ENCODE results near the gene PACSIN2.

Gene PACSIN2

GRCh38 chr22:42883970-42884369 lies 131.0 kb downstream of the PACSIN2 start:
- DNase-seq (ENCODE audit: low read depth in 2 of 2), result no peak

- DNase-seq (ENCODE audit: low read depth in 2 of 2), result no peak
Observed at GRCh38 chr22:42883121-42883520, 131.8 kb downstream of the PACSIN2 start.

GRCh38 chr22:42881982-42882656 lies 132.8 kb downstream of the PACSIN2 start:
- no peak for DNase-seq (ENCODE audit: low read depth in 2 of 2)

GRCh38 chr22:42881298-42881697 lies 133.7 kb downstream of the PACSIN2 start:
- DNase-seq (ENCODE audit: low read depth in 2 of 2), result no peak

GRCh38 chr22:42880815-42881214 lies 134.1 kb downstream of the PACSIN2 start:
- DNase-seq (ENCODE audit: low read depth in 2 of 2), result no peak

- DNase-seq (ENCODE audit: low read depth in 2 of 2), result no peak
Observed at GRCh38 chr22:42879371-42880021, 135.5 kb downstream of the PACSIN2 start.

- DNase-seq (ENCODE audit: low read depth in 2 of 2), result no peak
Observed at GRCh38 chr22:42878561-42879305, 136.2 kb downstream of the PACSIN2 start.

- no peak for DNase-seq (ENCODE audit: low read depth in 2 of 2)
Observed at GRCh38 chr22:42877597-42878340, 137.2 kb downstream of the PACSIN2 start.

GRCh38 chr22:42877158-42877557 lies 137.8 kb downstream of the PACSIN2 start:
- DNase-seq (ENCODE audit: low read depth in 2 of 2), result no peak

GRCh38 chr22:42876041-42876440 lies 138.9 kb downstream of the PACSIN2 start:
- no peak for DNase-seq (ENCODE audit: low read depth in 2 of 2)

- DNase-seq (ENCODE audit: low read depth in 2 of 2), result no peak
Observed at GRCh38 chr22:42874010-42874409, 140.9 kb downstream of the PACSIN2 start.

- DNase-seq (ENCODE audit: low read depth in 2 of 2), result no peak
Observed at GRCh38 chr22:42873356-42873755, 141.6 kb downstream of the PACSIN2 start.

- no peak for DNase-seq (ENCODE audit: low read depth in 2 of 2)
Observed at GRCh38 chr22:42872821-42873220, 142.1 kb downstream of the PACSIN2 start.

GRCh38 chr22:42871146-42872050 lies 143.6 kb downstream of the PACSIN2 start:
- DNase-seq (ENCODE audit: low read depth in 2 of 2), result no peak

- DNase-seq (ENCODE audit: low read depth in 2 of 2), result no peak
Observed at GRCh38 chr22:42869888-42870480, 145.0 kb downstream of the PACSIN2 start.

- no peak for DNase-seq (ENCODE audit: low read depth in 2 of 2)
Observed at GRCh38 chr22:42869463-42869862, 145.5 kb downstream of the PACSIN2 start.

- DNase-seq (ENCODE audit: low read depth in 2 of 2), result no peak
Observed at GRCh38 chr22:42868751-42869251, 146.1 kb downstream of the PACSIN2 start.

GRCh38 chr22:42866100-42866499 lies 148.8 kb downstream of the PACSIN2 start:
- DNase-seq (ENCODE audit: low read depth in 2 of 2), result no peak

- DNase-seq (ENCODE audit: low read depth in 2 of 2), result no peak
Observed at GRCh38 chr22:42865536-42865935, 149.4 kb downstream of the PACSIN2 start.

GRCh38 chr22:42863349-42863961 lies 151.5 kb downstream of the PACSIN2 start:
- DNase-seq (ENCODE audit: low read depth in 2 of 2), result no peak
